ENCODE data around the gene POGLUT2. TPM values are rescaled to one million over a fixed set of nuclear protein-coding genes. Genes with fewer than 3 reads are reported as not detected.

Gene POGLUT2
- total RNA-seq, result 5.1 TPM in 2 replicates

GRCh38 chr13:102798581-102799425 lies at the start of gene POGLUT2, which contains the start of gene BIVM:
Gene POGLUT2, minus strand, starts transcription at chr13:102798976. Its CDS starts 306 bp downstream, at chr13:102798670.
Gene BIVM, plus strand, starts transcription at chr13:102799119. Its CDS starts 8,149 bp downstream, at chr13:102807268.

GRCh38 chr13:102845630-102846260 lies 47.0 kb upstream of the POGLUT2 start, which contains the start of gene ERCC5:
Gene ERCC5, plus strand, starts transcription at chr13:102846032. Its CDS starts 235 bp downstream, at chr13:102846267.

GRCh38 chr13:102773441-102774213 lies 25.1 kb downstream of the POGLUT2 start, which contains the start of gene TEX30:
Gene TEX30, minus strand, starts transcription at chr13:102773786. Its CDS starts 3,760 bp downstream, at chr13:102770026.

Other genes with a start within 250 kb of the POGLUT2 start
- 33.0 and 34.1 TPM in 2 replicates for gene TPP2, start 202.0 kb downstream of the POGLUT2 start, total RNA-seq
- gene METTL21C, start 103.9 kb downstream of the POGLUT2 start, total RNA-seq, result not detected in 2 replicates
- 10.2 and 11.6 TPM in 2 replicates for gene TEX30, start 25.2 kb downstream of the POGLUT2 start, total RNA-seq
- 11.1 and 16.0 TPM in 2 replicates for gene BIVM, start 143 bp upstream of the POGLUT2 start, total RNA-seq
- 34.0 and 51.8 TPM in 2 replicates for gene ERCC5, start 47.1 kb upstream of the POGLUT2 start, total RNA-seq